H9 (cell line): ENCODE measurements around the gene MAPT. TPM values are rescaled to one million over a fixed set of nuclear protein-coding genes. Genes with fewer than 3 reads are reported as not detected.

Experiments
- DNase-seq: peaks from one replicate; pipeline ENCODE4 v3.0.0-alpha.2; 2017
- H2AFZ ChIP-seq: one replicate; pipeline ENCODE4 v1.6.1; 2013; ENCODE audit warnings: mild to moderate bottlenecking, low read length, control low read depth, moderate library complexity
- H2AK5ac ChIP-seq: 2 replicates; pipeline ENCODE4 v1.6.1; 2013; ENCODE audit warnings: low read length, control low read depth, mixed read lengths; ENCODE audit not compliant: insufficient read length
- H2BK120ac ChIP-seq: one replicate; pipeline ENCODE4 v1.6.1; 2013; ENCODE audit warnings: low read depth, mild to moderate bottlenecking, low read length, control low read depth, inconsistent platforms; ENCODE audit not compliant: poor library complexity, severe bottlenecking
- H2BK12ac ChIP-seq: 2 replicates; pipeline ENCODE4 v1.6.1; 2013; ENCODE audit warnings: low read length, control low read depth, mixed read lengths, low read depth; ENCODE audit not compliant: insufficient read length
- H2BK15ac ChIP-seq: 2 replicates; pipeline ENCODE4 v1.6.1; 2013; ENCODE audit warnings: low read depth, low read length, control low read depth
- H2BK20ac ChIP-seq: one replicate; pipeline ENCODE4 v1.6.1; 2013; ENCODE audit warnings: low read depth, mild to moderate bottlenecking, low read length, control low read depth, inconsistent platforms; ENCODE audit not compliant: poor library complexity, severe bottlenecking
- H2BK5ac ChIP-seq: 2 replicates; pipeline ENCODE4 v1.6.1; 2013; ENCODE audit warnings: low read length, control low read depth, mixed read lengths; ENCODE audit not compliant: insufficient read length
- H3K14ac ChIP-seq: 2 replicates; pipeline ENCODE4 v1.6.1; 2013; ENCODE audit warnings: low read length, control low read depth; ENCODE audit not compliant: insufficient read depth
- H3K18ac ChIP-seq: 2 replicates; pipeline ENCODE4 v1.6.1; 2013; ENCODE audit warnings: low read depth, mild to moderate bottlenecking, mixed read lengths, low read length, control low read depth; ENCODE audit not compliant: insufficient read length
- H3K23ac ChIP-seq: 2 replicates; pipeline ENCODE4 v1.6.1; 2013; ENCODE audit warnings: low read length, control low read depth, mixed read lengths, low read depth; ENCODE audit not compliant: insufficient read length
- H3K23me2 ChIP-seq: 2 replicates; pipeline ENCODE4 v1.6.1; 2013; ENCODE audit warnings: low read depth, mild to moderate bottlenecking, mixed read lengths, low read length, control low read depth; ENCODE audit not compliant: insufficient read length, poor library complexity, severe bottlenecking
- H3K27ac ChIP-seq: 2 replicates; pipeline ENCODE4 v1.5.1; 2013; ENCODE audit warnings: low read length, control low read depth, mixed read lengths, low read depth; ENCODE audit not compliant: insufficient read length
- H3K27me3 ChIP-seq: 2 replicates; pipeline ENCODE4 v1.6.1; 2013; ENCODE audit warnings: low read length, control low read depth, inconsistent platforms; ENCODE audit not compliant: insufficient read depth
- H3K4ac ChIP-seq: 2 replicates; pipeline ENCODE4 v1.6.1; 2013; ENCODE audit warnings: low read depth, mild to moderate bottlenecking, control low read depth, inconsistent platforms, low read length, moderate library complexity
- H3K4me1 ChIP-seq: 2 replicates; pipeline ENCODE4 v1.6.1; 2013; ENCODE audit warnings: low read length, control low read depth, inconsistent platforms; ENCODE audit not compliant: insufficient read depth
- H3K4me2 ChIP-seq: 2 replicates; pipeline ENCODE4 v1.6.1; 2013; ENCODE audit warnings: low read length, control low read depth, mixed read lengths; ENCODE audit not compliant: insufficient read length, insufficient read depth
- H3K56ac ChIP-seq: 2 replicates; pipeline ENCODE4 v1.6.1; 2013; ENCODE audit warnings: low read depth, mild to moderate bottlenecking, mixed read lengths, low read length, control low read depth; ENCODE audit not compliant: insufficient read length
- H3K79me1 ChIP-seq: 2 replicates; pipeline ENCODE4 v1.6.1; 2013; ENCODE audit warnings: low read depth, mild to moderate bottlenecking, moderate library complexity, low read length, control low read depth, inconsistent platforms; ENCODE audit not compliant: insufficient read depth, poor library complexity, severe bottlenecking
- H3K79me2 ChIP-seq: 2 replicates; pipeline ENCODE4 v1.6.1; 2013; ENCODE audit warnings: low read length, control low read depth, inconsistent platforms; ENCODE audit not compliant: insufficient read depth
- H3K9ac ChIP-seq: 2 replicates; pipeline ENCODE4 v1.6.1; 2013; ENCODE audit warnings: low read length, control low read depth, mixed read lengths; ENCODE audit not compliant: insufficient read length; ENCODE audit errors: extremely low read depth
- H3K9me3 ChIP-seq: one replicate; pipeline ENCODE4 v1.6.1; 2013; ENCODE audit warnings: low read depth, low read length, inconsistent platforms; ENCODE audit not compliant: control insufficient read depth
- H3T11ph ChIP-seq: one replicate; pipeline ENCODE4 v1.6.1; 2013; ENCODE audit warnings: mild to moderate bottlenecking, low read length, control low read depth, inconsistent platforms
- H4K20me1 ChIP-seq: one replicate; pipeline ENCODE4 v1.6.1; 2013; ENCODE audit not compliant: control insufficient read depth, insufficient read length, insufficient read depth
- H4K5ac ChIP-seq: 2 replicates; pipeline ENCODE4 v1.6.1; 2013; ENCODE audit warnings: low read depth, mild to moderate bottlenecking, mixed read lengths, low read length, control low read depth; ENCODE audit not compliant: insufficient read length
- H4K8ac ChIP-seq: replicated peaks from 2 replicates; pipeline ENCODE4 v1.6.1; 2013; ENCODE audit warnings: low read length, control low read depth, mixed read lengths, low read depth; ENCODE audit not compliant: insufficient read length
- H4K91ac ChIP-seq: 2 replicates; pipeline ENCODE4 v1.6.1; 2013; ENCODE audit warnings: low read depth, mild to moderate bottlenecking, moderate library complexity, mixed read lengths, low read length, control low read depth; ENCODE audit not compliant: insufficient read length
- H3K27ac Mint-ChIP-seq, 3 experiments: 2 replicates in 2 of 3; 3 replicates in 1 of 3; pipeline ENCODE4 v1.8.0; 2020 to 2021; ENCODE audit warnings: mixed read lengths in 3 of 3, mild to moderate bottlenecking in 1 of 3, moderate library complexity in 1 of 3
- H3K27me3 Mint-ChIP-seq: 2 replicates; pipeline ENCODE4 v1.8.0; 2021; ENCODE audit warnings: low read depth, mild to moderate bottlenecking, moderate library complexity, mixed read lengths
- H3K36me3 Mint-ChIP-seq, 3 experiments: 2 replicates in 2 of 3; 3 replicates in 1 of 3; pipeline ENCODE4 v1.8.0; 2020 to 2021; ENCODE audit warnings: low read depth in 3 of 3, mixed read lengths in 3 of 3; ENCODE audit not compliant: insufficient read depth in 1 of 3
- H3K4me1 Mint-ChIP-seq, 2 experiments: 2 replicates each; pipeline ENCODE4 v1.8.0; 2020; ENCODE audit warnings: mixed read lengths in 2 of 2
- H3K4me3 Mint-ChIP-seq, 2 experiments: 2 replicates in 1 of 2; 3 replicates in 1 of 2; pipeline ENCODE4 v1.8.0; 2020 to 2021; ENCODE audit warnings: mild to moderate bottlenecking in 2 of 2, mixed read lengths in 2 of 2, moderate library complexity in 1 of 2
- H3K9me3 Mint-ChIP-seq, 2 experiments: 2 replicates in 1 of 2; 3 replicates in 1 of 2; pipeline ENCODE4 v1.8.0; 2020; ENCODE audit warnings: mild to moderate bottlenecking in 2 of 2, mixed read lengths in 2 of 2, moderate library complexity in 1 of 2
- CTCF ChIP-seq: fragments of 200-600 bp; sonication (generic); conservative IDR thresholded peaks from 3 replicates; pipeline ENCODE4 v1.8.0; 2021; ENCODE audit warnings: antibody characterized with exemption, mild to moderate bottlenecking
- WGBS: extraction: QIAGEN DNeasy Blood & Tissue Kit; methylation state at CpG from one replicate; pipeline ENCODE4 v1.1.7; 2013; ENCODE audit warnings: missing lambda C conversion rate, low lambda C conversion rate, mixed read lengths; ENCODE audit not compliant: insufficient read length; ENCODE audit errors: extremely low coverage; 5-methylcytosine and 5-hydroxymethylcytosine counted together
- total RNA-seq: library from RNA; stranded (reverse); gene quantifications from 2 replicates; pipeline ENCODE4 v1.2.1, GENCODE V29; 2021

MAPT gene
- total RNA-seq, 1 experiment from 2014 or later: 1.6 TPM

- no peak overlapping the region; a peak in 1 of 7 replicates for H3K27ac Mint-ChIP-seq
- H3K4me1 ChIP-seq: peaks cover 4% of the 10 kb centered on the region; the same call in 1 of the 2 replicates
- no peak overlapping the region for H3K4me2 ChIP-seq
Observed at GRCh38 chr17:45934044-45934979, 40.0 kb downstream of the MAPT start.

More at GRCh38 chr17:45934044-45934979, 40.0 kb downstream of the MAPT start:
- no peak overlapping the region for H3K14ac ChIP-seq
- no peak overlapping the region for H2BK12ac ChIP-seq
- no peaks in the 10 kb centered on the region for H3K79me1 ChIP-seq
- H3K23me2 ChIP-seq: no peaks in the 10 kb centered on the region
- H2BK15ac ChIP-seq: no peak overlapping the region
- H4K20me1 ChIP-seq: no peaks in the 10 kb centered on the region
- TF ChIP-seq CTCF: no peak
- no peak overlapping the region for H3K4ac ChIP-seq
- H3K18ac ChIP-seq: no peak overlapping the region
- H2BK5ac ChIP-seq: no peak overlapping the region
- no peak overlapping the region for H2BK20ac ChIP-seq
- H3K9ac ChIP-seq: no peak overlapping the region
- H3K9me3 ChIP-seq: no peaks in the 10 kb centered on the region
- H3K27me3 ChIP-seq: no peaks in the 10 kb centered on the region
- H4K5ac ChIP-seq: no peak overlapping the region
- no peak overlapping the region for H3K23ac ChIP-seq
- no peak overlapping the region for H4K91ac ChIP-seq
- H3T11ph ChIP-seq: no peak overlapping the region
- H3K27ac ChIP-seq: no peak overlapping the region
- no peaks in the 10 kb centered on the region for H3K9me3 Mint-ChIP-seq
- DNase-seq: no peak
- no peaks in the 10 kb centered on the region for H3K36me3 Mint-ChIP-seq
- H2AK5ac ChIP-seq: no peak overlapping the region
- H4K8ac ChIP-seq: no peak overlapping the region
- WGBS: no CpG with 5 or more reads among the region's 12 CpGs
- H3K4me3 Mint-ChIP-seq: no peak overlapping the region
- H2BK120ac ChIP-seq: no peak overlapping the region
- H3K27me3 Mint-ChIP-seq: peaks cover 6% of the 10 kb centered on the region
- H3K79me2 ChIP-seq: no peaks in the 10 kb centered on the region
- H3K4me1 Mint-ChIP-seq: peaks cover 11 to 15% of the 10 kb centered on the region in 2 experiments
- H2AFZ ChIP-seq: no peak overlapping the region
- no peak overlapping the region for H3K56ac ChIP-seq
